ENCODE results near the gene TMEM179.

The TMEM179 gene

DNA sequence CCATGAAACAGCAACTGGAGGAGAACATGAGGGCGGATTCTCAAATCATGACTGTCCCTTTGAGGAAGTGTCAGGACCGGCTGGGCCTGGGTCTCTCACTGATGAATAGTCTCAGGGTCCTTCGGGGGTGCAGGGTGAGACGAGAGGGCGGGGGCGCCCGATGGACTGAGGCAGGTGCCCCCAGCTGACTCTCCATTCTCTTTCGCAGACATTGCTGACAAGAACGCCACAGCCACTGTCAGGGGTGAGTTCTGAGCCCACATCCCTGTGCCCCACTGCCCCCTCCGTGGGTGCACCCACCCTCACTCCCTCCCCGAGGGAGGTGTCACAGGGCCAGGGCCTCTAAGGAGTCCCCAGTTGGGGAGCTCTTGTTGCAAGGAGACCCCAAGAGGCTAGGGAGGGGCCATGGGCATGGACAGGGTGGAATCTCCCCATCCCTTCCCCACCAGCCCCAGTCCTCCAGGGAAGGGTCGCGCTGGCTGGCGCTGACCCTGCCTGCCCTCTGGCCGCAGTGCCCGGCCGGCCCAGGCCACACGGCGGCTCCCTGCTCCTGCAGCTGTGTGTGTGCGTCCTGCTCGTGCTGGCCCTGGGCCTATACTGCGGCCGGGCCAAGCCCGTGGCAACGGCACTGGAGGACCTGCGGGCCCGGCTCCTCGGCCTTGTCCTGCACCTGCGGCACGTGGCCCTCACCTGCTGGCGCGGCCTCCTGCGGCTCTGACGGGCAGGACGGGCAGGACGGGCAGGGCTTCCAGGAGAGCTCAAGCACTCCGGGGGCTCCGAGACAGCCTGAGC, 16.3 kb downstream of the TMEM179 start:
- TF ChIP-seq, protein P1, sequence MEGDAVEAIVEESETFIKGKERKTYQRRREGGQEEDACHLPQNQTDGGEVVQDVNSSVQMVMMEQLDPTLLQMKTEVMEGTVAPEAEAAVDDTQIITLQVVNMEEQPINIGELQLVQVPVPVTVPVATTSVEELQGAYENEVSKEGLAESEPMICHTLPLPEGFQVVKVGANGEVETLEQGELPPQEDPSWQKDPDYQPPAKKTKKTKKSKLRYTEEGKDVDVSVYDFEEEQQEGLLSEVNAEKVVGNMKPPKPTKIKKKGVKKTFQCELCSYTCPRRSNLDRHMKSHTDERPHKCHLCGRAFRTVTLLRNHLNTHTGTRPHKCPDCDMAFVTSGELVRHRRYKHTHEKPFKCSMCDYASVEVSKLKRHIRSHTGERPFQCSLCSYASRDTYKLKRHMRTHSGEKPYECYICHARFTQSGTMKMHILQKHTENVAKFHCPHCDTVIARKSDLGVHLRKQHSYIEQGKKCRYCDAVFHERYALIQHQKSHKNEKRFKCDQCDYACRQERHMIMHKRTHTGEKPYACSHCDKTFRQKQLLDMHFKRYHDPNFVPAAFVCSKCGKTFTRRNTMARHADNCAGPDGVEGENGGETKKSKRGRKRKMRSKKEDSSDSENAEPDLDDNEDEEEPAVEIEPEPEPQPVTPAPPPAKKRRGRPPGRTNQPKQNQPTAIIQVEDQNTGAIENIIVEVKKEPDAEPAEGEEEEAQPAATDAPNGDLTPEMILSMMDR (conservative IDR thresholded peaks at IDR 0.05; ENCODE audit: low read depth) = no peak
- POLR2A ChIA-PET (ENCODE audit: low non-redundant PET) = no interaction called here
- CTCF ChIA-PET = interaction anchor here (0.5 kb wide), 1 partner anchor 128 kb away, joined by 3 read pairs; no protein-coding TSS in a partner anchor
- DNase-seq (ENCODE audit: low spot score) = no peak
- no peak overlapping the region for H3K27ac ChIP-seq

DNA sequence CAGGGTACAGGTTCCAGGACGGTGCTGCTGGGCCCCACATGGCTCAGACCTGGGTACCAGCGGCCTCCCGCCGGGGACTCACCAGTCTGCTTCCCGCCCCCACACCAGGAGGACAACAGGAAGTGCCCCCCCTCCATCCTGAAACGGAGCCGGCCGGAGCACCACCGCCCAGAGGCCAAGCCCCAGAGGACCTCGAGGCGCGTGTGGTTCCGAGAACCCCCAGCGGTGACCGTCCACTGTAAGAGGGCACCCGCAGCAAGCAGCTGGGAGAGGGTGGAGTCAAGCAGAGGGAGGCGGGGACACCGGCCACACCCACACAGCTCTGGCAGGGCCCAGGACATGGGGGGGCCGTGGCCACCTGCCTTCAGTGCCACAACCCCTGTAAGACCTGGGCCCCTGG, 16.9 kb downstream of the TMEM179 start:
- TF ChIP-seq, protein P1 (conservative IDR thresholded peaks at IDR 0.05; ENCODE audit: low read depth) = no peak
- ChIA-PET CTCF (interaction anchor here (0.5 kb wide), 1 partner anchor 127 kb away, joined by 3 read pairs; no protein-coding TSS in a partner anchor), POLR2A (ENCODE audit: low non-redundant PET) (no interaction called here)
- no peak overlapping the region for H3K27ac ChIP-seq
- DNase-seq (ENCODE audit: low spot score) = no peak

DNA sequence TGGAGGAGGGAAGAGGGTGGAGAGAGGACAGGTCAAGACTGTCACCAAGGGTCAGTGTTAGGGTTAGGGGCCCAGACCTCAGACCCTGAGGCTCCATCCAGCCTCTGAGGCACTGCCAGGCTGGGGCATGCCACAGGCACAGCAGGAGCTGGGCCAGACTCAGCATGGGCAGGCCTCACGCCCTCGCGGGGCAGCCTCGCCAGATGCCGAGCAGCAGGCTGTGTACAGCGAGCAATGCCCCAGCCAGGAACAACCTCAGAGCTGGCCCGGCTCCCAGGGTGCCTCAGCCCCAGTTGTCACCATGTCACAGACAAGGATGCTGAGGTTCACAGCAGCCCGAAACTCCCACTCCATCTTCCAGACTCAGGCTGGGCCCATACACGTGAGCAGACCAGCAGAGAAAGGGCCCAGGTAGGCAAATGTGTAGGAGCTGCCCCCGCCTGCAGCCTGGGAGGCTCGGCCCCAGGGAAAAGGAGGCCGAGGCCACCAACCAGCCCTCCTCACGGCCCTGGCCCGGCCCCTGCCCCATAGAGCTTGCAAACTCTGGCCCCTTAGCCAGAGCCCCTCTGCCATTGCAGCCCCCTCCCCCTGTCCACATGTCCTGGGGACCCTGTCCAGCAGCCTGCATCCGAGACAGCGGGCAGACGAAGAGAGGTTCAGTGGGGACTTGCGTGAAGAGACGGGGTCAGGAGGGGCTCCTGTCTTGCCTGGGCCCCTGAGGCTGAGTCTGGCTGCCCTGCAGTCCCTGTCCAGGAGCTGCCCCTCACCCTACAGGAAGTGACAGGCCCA, 17.5 kb downstream of the TMEM179 start:
- TF ChIP-seq, protein P1 (conservative IDR thresholded peaks at IDR 0.05; ENCODE audit: low read depth) = no peak
- ChIA-PET CTCF (interaction anchor here (0.8 kb wide), 1 partner anchor 511 kb away, joined by 3 read pairs; no protein-coding TSS in a partner anchor), POLR2A (ENCODE audit: low non-redundant PET) (no interaction called here)
- no peak overlapping the region for H3K27ac ChIP-seq
- DNase-seq (ENCODE audit: low spot score) = no peak

DNA sequence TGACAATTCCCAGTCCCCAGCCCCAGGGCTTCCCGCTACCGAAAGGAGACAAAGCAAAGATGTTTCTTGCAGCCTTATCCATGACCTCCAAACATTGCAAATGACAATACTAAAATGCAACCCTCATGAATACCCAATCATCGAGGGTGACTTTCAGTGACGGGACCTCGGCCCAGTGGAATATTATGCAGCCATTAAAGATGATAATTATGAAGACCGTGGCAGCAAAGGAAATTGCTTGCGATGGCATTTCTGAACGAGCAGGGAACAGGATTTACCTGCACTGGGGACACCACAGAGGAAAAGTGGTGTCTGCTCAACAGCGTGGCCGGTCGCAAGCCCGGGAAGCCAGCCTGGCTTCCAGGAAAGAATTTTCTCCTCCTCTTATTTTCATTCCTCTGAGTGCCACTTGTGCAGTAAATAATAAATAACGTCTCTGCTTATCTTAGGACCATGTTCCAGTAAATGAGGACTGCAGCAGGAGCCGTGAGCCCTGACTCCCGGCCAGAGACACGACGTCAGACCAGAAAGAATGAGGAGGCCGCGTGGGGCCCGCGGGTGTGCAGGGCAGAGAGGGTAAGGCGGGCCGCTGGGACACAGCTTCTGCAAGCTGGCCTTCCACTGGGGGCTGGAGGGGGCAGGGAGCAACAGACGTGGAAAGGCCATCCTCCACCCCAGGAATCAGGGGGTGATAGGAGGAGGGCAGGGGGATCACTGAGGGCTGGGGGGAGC, 18.4 kb downstream of the TMEM179 start:
- CTCF ChIA-PET = interaction anchor here (0.8 kb wide), 1 partner anchor 510 kb away, joined by 3 read pairs; no protein-coding TSS in a partner anchor
- TF ChIP-seq, protein P1 (conservative IDR thresholded peaks at IDR 0.05; ENCODE audit: low read depth) = no peak
- DNase-seq (ENCODE audit: low spot score) = no peak
- POLR2A ChIA-PET (ENCODE audit: low non-redundant PET) = no interaction called here
- H3K27ac ChIP-seq = no peak overlapping the region

DNA sequence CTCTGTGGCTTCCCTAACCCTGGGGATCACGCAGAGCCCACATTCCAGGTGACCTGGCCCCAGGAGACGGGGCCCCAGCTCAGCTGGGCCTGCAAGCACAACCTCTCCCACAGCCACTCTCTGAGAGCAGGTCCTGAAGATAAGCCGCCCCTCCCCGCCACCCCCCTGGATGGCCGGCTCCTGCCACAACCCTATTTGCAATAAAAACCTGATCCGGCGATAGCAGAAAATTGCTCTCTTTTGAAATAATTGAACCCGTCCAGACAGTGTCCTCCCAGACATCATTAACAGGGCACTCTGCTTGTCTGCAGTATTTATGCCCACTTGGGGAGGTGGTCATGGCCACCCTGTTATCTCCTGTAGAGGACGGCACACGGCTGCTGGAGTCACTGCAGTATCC, 20.0 kb downstream of the TMEM179 start:
- DNase-seq (ENCODE audit: low spot score) = no peak
- TF ChIP-seq, protein P1 (conservative IDR thresholded peaks at IDR 0.05; ENCODE audit: low read depth) = no peak
- CTCF ChIA-PET = no interaction called here
- POLR2A ChIA-PET (ENCODE audit: low non-redundant PET) = no interaction called here
- no peak overlapping the region for H3K27ac ChIP-seq
